GM19395 (cell line): ENCODE data around the gene FAM241A.
"Not testable (repeated sequence)": the region's sequence is repeated elsewhere in the genome, so short reads cannot be mapped to it uniquely, and the experiment has no call there.

Experiments used
- ATAC-seq: cut with Tn5 transposase; IDR thresholded peaks from one replicate; pipeline ENCODE4 v1.9.1; 2021; ENCODE audit warnings: mild to moderate bottlenecking, moderate library complexity; ENCODE audit not compliant: unreplicated experiment

FAM241A gene

DNA sequence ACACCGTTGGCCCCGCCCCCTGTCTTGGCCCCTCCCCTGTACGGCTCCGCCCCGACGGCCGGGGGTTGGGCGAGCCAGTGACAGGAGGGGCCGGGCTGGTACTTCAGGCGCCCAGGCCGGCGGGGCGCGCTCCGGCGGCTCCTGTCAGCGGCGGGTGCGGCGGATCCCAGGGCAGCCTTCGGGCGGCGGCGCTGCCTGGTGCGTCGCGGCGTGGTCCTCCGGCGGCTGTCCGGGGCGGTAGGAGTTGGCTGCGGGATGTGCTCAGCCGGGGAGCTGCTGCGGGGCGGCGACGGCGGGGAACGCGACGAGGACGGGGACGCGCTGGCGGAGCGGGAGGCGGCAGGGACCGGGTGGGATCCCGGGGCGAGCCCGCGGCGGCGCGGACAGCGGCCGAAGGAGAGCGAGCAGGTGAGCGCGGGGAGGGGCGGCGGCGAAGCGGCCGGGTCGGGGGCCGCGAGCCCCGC, at the start of gene FAM241A:
Gene FAM241A (plus strand): TSS at position 129 of the 464 bp plus-strand sequence. CDS start 127 bp downstream, at position 256.
- ATAC-seq, result peak; percentile 87

DNA sequence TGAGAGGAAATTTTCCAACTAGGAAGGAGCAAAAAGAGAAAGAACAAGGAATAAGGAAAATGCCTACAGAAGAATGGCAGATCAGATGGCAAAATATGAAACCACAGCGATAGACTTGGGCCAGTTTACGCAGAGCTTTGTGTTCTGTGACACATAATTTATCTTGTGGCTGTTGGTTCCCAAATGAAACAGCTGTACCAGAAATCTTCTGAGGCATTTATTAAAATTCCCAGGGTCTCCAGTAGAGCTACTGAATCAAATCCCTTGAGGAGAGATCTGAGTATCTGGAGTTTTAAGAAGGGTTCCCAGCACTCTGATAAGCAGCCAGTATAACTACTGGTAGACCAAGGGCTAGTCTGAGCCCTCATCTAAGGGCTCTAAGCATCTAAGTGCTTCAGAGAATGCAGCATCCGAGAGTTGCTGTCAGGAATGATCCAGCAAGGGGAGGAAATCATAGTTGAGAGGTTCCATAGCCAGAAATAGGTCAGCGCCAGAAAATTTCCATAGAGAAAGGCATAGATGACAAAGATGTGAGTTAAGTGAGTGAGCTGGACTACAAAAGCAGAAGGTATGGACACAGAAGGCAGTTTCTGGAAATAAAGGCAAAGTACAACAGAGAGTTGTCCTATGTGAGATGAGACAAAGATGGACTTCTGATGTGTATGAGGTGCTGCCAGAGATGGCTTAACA, 46.3 kb upstream of the FAM241A start:
- ATAC-seq, result no peak

DNA sequence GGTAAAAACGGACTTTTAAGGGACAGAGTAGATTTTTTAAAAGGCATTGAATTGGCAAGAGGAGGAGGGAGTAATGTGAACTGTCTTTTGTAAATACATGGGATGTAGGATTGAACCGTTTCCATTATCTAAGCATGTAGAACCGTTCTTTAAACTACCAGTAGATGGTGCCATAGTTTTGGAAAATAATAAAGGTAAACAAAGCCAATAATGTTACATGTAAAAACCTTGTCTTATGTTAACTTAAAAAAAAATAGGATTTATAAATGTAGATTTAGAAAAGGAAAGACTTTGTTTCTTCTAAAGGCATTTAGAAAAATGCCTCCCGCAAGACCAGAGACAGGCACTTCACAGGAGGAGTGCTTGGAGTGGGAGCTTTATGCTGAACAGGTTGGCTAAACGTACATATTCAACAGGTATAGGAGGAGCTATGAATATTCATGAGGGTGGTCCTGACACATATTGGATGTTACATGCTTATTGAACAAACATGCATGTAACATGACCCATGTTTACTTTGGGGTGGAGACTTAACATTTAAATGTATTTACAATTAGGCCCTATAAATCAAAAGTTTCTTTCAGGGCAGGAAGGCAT, 45.5 kb upstream of the FAM241A start:
- ATAC-seq, result peak; percentile 86

DNA sequence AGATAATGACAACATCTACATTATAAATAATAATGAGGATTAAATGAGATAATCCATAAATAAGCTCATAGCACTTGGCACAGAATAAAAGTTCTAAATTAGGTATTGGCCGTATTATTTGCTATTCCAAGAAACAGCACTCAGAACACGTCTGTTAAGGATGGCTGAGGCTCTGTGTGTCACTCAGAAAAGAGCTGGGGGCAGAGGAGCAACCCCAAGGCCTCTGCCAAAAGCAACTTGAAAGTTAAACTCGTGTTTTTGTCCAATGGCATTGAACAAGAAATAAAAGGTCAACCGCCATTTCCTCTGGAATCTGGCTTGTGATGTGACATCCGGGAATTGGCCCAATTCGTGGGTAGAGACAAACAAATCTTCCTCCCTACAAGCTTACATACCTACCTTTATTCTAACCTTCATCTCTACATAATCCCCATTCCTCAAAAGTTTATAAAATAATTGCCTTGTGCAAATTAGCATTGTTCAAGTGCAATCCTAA, 42.3 kb upstream of the FAM241A start:
- ATAC-seq, result no peak

DNA sequence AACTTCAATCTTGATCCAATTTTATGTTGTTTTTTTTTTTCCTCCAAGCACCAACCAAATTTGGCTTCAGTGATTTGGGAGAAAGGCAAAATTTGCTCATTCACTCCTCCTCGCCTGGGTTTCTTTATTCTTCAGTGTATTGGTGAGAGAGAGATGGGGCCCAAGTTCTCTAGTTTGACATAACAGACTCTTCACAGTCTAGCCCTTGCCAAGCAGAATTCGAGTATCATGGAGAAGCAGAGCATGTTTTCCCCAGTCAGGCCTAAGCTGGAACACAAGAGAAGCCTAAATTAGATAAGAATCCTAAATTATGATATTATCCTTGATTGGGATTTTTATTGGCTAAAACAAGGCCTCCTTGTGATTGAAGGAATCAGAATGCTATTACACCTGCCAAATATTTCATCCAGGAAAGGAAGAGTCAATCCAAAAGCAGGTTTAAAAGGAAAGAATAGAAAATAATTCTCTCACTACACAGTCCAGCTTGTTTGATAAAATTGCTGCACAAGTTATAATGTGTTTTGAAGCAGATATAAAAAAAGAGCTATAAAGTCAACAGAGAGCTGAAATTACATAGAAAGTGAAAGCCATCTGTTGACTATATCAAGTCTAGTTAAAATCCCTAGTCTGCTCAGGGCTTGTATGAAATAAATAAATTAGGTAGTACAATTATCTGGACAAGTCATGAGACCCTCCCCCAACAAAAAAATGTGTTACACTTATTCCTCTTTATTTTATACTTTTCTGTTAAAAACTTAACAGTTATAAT, 39.9 kb upstream of the FAM241A start:
- no peak for ATAC-seq

DNA sequence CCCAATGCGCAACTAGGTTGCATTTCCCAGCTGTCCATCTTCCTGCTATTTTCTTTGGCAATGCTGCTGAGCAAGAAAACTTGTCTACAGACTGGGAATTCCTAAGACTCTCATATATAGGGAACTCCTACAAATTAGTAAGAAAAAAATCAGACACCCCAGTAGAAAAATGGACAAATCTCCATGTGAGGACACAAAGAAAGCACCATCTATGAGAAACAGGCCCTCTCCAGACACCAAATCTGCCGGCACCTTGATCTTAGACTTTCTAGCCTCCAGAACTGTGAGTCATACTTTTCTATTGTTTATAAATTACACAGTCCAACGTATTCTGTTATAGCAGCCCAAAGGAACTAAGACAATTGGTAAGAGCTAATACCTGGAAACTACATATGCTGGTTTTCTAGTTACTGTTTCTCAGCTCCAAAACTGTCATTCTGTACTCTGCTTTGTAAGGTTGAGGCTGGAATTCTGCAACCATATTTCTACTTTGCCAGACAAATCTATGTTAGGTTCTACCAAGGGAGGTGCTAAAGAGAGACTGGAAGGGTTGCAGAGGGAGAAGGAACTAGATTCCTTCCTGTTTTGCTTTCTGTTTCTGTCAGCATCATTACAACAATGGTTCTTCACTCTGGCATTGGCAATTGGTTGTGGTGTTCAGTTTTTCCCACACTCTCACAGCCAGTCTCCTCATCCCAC, 35.7 kb upstream of the FAM241A start:
- peak; percentile 74 for ATAC-seq

DNA sequence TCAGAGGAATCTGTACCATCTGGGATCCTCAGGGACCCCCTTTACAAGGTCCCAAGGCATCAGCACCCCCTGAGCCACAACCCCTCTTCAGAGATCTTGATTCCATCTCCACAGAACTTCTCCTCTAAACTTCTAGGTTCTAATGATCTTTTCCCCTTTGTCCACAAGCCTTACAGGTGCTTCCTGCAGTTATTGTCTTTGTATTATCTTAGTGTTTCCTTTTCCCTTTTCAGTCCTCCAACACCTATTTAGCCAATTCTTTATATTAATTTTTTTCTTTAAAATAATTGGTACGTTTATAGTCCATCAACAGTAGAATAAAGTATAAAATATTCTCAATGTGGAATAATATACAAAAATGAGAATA, 35.2 kb upstream of the FAM241A start:
- peak; percentile 13 for ATAC-seq

DNA sequence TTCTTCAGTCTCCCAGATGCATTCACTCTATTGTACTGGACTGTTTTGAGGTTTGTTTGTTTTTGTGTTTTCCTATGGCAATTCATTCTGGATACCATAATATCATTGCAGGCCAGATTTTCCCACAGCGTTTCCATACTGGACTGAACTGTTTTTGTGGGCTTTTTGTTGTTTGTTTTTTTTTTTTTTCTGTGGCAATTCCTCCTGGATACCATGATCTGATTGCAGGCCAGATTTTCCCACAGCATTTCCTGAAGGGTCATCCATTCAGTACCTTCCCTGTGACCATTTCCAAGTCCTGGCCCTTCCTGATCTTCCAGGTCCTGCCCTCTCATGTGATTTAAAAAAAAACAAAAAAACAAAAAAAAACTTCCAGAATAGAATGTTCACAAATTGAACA, 33.9 kb upstream of the FAM241A start:
- ATAC-seq, result no peak

DNA sequence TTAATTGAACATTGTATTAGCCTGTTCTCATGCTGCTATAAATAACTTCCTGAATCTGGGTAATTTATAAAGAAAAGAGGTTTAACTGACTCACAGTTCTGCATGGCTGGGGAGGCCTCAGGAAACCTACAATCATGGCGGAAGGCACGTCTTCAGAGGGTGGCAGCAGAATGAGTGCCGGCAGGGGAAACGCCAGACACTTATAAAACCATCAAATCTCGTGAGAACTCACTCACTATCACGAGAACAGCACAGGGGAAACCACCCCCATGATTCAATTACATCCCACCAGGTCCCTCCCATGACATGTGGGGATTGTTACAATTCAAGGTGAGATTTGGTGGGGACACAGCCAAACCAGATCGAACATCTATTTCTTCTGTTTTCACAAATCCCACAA, 33.2 kb upstream of the FAM241A start:
- ATAC-seq, result not testable (repeated sequence)

DNA sequence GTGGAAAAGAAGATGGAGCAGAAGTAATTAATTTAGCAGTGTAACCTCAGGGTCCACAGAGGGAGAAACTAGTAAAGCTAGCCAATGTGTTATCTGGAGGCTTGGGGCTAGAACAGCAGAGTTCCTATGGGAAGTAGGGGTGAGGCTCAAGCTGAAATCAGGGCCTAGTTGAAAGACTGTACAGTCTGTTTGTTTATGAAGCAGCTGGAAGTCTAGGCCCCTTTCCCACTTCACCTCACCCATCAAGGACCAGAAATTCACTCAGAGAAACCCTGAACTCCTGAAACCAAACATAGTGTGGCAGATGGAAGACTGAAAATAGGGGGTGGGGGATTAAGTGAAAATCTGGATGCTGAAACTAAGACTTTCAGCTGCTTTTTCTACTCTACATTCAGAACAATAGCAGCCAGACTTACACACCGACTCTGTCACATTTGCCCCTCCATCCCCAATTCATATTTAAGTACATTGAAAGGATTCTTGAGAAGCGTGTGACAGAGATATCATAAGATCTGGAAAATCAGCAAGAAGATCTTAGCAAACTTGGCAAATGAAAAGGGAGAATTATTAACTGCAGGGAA, 32.6 kb upstream of the FAM241A start:
- ATAC-seq, result no peak

DNA sequence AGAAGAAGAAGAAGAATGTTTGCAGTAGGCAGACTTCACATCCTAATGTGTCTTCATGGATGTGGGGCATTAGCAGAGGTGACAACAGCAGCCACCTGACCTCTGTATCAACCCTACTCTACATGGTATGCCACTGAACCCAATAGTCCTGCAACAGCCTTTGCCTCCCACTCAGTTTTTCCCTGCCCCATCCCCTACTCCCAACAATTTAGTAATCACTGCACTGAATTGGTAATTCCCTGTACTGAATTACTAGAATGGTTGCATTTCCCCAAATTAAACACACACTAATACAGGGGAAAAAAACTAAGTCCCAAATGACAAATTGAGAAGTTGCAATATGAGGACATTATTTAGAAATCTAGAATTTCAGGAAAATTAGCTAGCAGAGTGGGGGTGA, 31.4 kb upstream of the FAM241A start:
- ATAC-seq, result no peak

DNA sequence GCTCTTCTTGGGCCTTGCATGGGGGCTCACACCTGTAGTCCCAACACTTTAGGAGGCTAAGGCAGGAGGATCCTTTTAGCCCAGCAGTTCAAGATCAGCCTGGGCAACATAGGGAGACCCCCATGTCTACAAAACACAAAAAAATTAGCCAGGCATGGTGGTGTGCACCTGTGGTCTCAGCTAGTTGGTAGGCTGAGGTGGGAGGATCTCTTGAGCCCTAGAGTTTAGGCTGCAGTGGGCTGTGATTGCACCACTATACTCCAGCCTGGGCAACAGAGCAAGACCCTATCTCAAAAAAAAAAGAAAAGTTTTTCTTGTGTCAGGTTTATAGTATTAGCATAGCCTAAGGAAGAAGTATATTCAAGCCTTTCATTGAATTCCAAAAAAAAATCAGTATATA, 30.8 kb upstream of the FAM241A start:
- ATAC-seq, result no peak

DNA sequence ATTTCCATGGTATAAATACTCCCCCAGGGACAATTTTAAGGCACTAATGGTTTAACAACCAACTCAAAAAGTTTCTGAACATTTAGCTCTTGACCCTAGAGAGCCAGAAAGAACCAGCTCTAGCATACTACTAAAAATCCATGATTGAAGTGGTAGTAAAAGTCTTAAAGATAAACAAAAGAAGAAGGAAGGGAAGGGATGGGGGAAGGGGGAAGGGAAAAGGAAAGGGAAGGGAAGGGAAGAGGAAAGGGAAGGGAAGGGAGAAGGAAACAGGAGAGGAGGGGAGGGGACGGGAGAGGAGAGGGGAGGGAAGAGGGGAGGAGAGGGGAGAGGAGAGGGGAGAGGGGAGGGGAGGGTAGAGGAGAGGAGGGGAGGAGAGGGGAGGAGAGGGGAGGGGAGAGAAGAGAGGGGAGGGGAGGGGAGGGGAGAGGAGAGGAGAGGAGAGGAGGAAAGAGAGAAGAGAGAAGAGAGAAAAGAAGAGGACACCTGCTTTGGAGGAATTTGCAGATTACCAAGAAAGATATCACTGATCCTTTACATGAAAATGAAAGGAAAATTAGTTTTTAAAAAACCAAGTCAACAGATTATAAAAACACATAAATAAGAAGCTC, 26.4 kb upstream of the FAM241A start:
- no peak for ATAC-seq

DNA sequence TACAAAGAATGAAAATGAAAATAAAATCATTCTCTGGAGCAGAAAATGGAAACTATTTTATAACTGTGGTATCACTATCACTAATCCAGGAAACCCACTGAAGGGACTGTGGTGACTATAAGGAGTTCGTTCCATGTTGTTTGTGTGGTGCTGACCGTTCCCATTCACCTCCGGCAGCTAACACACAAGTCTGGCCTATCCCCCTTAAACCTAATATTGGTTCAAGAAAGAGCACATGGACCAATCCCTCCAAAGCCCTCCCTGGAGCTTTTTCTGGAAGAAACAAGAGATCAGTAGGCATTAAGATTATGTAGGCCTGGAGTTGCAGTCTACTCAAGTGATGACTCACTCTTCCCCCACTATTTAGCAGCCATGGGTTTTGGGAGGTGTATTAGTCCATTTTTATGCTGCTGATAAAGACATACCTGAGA, 25.9 kb upstream of the FAM241A start:
- peak; percentile 94 for ATAC-seq

DNA sequence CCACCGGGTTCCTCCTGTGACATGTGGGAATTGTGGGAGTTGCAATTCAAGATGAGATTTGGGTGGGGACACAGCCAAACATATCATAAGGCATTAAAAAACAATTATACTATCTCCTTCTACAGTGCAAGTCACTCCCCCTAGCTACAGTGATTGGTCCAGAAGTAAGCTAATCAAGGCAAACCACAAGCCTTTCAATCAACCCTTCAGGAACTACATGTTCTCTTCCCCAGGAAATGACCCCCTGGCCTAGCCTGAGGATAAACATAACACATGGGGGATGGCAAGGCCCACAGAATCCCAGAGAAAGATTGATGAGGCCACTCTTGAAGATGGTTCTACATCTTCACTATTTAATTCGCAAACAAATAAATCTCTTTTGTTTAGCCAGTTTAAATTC, 25.2 kb upstream of the FAM241A start:
- ATAC-seq, result no peak

DNA sequence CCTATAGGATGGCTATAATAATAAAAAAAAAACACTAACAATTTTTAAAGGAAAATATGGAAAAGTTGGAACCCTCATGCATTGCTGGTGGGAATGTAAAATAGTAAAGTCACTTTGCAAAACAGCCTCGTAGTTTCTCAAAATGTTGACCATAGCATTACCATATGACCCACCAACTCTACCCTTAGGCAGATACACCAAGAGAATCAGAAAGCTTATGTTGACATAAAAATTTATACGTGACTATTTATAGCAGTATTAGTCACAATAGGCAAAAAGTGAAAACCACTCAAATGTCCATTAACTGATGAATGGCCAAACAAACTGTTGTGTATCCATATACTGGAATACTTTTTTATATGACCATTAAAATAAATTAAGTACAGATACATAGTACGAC, 19.8 kb upstream of the FAM241A start:
- ATAC-seq, result no peak

DNA sequence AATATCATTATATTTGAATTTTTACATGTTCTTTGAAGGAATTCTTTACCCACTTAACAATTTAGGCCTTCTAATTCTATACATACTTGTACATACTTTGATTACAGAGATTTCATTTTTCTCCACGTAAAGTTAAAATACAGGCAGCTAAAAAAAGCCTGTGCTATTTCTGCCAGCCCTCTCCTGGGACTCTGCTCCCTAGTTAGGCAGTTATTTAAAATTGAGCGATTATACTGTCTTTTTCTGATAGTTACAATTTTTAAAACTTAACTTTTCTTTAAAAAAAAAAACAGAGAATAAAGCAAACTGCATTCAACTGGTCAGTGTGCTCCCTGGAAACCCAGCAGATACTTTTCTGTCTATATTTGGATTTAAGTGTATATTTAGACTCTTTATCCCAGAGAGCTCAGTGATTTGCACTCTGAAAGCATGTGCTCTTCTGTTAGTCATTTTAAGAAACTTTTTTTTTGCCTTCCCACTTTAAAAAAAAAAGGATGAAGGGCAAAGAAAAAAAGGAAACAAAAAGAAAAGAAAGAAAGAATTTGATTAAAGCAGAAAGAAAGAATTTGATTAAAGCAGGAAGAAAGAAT, 18.1 kb upstream of the FAM241A start:
- ATAC-seq, result no peak

DNA sequence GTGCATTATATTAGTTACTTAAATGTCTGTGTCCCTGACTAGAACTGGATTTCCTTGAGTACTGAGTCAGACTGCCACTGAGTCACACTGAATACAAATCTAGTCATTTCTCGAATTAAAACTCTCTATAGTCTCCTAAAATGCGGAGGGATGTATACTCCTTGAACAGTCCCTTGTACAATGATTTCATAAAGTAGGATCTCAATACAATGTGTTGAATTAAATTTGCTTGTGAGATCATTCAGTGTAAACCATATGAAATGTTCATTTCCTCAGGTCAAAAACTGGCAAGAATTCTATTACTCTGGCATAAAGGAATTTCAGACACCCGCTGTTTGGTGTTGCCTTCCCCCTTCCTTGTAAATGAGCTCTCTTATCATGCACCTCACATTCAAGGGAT, 17.5 kb upstream of the FAM241A start:
- no peak for ATAC-seq

DNA sequence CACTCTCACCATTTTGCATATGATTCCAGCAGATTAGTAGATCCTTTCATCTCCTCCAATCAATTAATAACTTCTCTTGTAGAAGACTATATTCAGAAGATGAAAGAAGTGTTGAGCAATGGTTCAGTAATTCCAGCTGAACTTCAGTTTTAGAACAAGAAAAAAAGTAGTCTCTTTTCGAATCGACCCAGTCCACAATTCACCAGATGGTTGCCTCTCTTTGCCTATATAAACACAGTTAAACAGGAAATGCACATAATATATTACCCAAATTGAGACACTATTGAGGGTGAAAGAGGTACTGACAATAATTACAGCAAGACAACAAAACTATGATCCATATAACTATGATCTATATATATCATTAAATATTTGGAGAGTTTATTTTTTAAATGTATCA, 16.8 kb upstream of the FAM241A start:
- ATAC-seq, result peak; percentile 74

DNA sequence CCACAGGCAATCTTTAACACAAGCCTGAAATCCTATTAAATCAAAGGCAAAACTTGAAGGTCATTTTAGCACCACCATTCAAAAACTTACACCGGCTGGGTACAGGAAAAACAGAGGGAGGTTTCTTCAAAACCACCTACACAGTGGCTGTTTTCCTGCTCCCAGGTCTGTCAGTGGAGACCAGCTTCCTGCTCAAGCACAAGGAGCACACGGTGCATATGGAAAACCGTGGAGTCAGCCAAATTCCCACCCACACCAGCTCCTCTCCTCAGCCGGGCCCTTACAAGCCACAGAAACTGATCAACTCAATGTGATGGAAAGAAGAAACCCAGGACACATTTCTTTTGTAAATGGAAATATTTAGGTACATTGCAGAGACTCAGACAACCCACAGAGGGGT, 14.3 kb upstream of the FAM241A start:
- no peak for ATAC-seq
